A549 (cell line): ENCODE measurements around the gene STK16. TPM values are rescaled to one million over a fixed set of nuclear protein-coding genes. Genes with fewer than 3 reads are reported as not detected.

Experiments
- ATAC-seq, 2 experiments: fragments of 200-7000 bp in 1 of 2; fragments of >200 bp in 1 of 2; cut with Nextera tagmentation in 1 of 2; cut with Tn5 transposase in 1 of 2; 3 replicates each; pipeline versions ENCODE4 v1.8.0 to v1.9.1; 2018 to 2020; ENCODE audit warnings: mild to moderate bottlenecking in 1 of 2, moderate library complexity in 1 of 2
- CTCF ChIA-PET: fragments of 300-600 bp; sonication (Branson Sonifier 250); formaldehyde crosslinking; extraction: SDS; loops from one replicate; lab custom pipeline; 2021; ENCODE audit warnings: antibody characterized with exemption, inconsistent platforms; lab: Yijun Ruan, JAX
- POLR2A ChIA-PET: fragments of 350-600 bp; formaldehyde crosslinking; extraction: SDS; loops from one replicate; lab custom pipeline; 2021; ENCODE audit warnings: antibody characterized with exemption, inconsistent platforms; lab: Yijun Ruan, JAX
- DNase-seq, 2 experiments: peaks; one replicate each; pipeline versions ENCODE4 v3.0.0 to v3.0.0-alpha.2; 2011 to 2016; ENCODE audit warnings: low read depth in 1 of 2, low spot score in 1 of 2
- FAIRE-seq: peaks from 2 replicates; lab custom pipeline; 2011; peaks lifted over from hg19 to GRCh38; lab: Jason Lieb, UNC
- H3K27ac ChIP-seq, 2 experiments: fragments of >200 bp; sonication (Bioruptor Twin); formaldehyde crosslinking; 3 replicates each; pipeline ENCODE4 v1.5.1; 2016 to 2017
- H3K4me1 ChIP-seq: fragments of >200 bp; sonication (Bioruptor Twin); formaldehyde crosslinking; 3 replicates; pipeline ENCODE4 v1.6.1; 2016
- H3K4me2 ChIP-seq: fragments of >200 bp; sonication (Bioruptor Twin); formaldehyde crosslinking; 3 replicates; pipeline ENCODE4 v1.6.1; 2016
- H3K4me3 ChIP-seq: fragments of >200 bp; sonication (Bioruptor Twin); formaldehyde crosslinking; 3 replicates; pipeline ENCODE4 v1.5.1; 2016
- H3K9me3 ChIP-seq: fragments of >200 bp; sonication (Bioruptor Twin); formaldehyde crosslinking; 3 replicates; pipeline ENCODE4 v1.6.1; 2016
- BHLHE40 ChIP-seq: IDR thresholded peaks from 2 replicates; pipeline ENCODE4 v1.6.1; 2012; ENCODE audit warnings: low read depth, low read length, inconsistent platforms
- CHD2 ChIP-seq: fragments of 150-350 bp; IDR thresholded peaks from 2 replicates; pipeline ENCODE4 v1.6.1; 2014; ENCODE audit warnings: low read length; ENCODE audit not compliant: partially characterized antibody
- EHF ChIP-seq: fragments of 250-450 bp; sonication (Bioruptor Pico); IDR thresholded peaks from 2 replicates; pipeline ENCODE4 v1.5.0; 2020; ENCODE audit warnings: mild to moderate bottlenecking
- FOSL2 ChIP-seq, 2 experiments: fragments of 450-650 bp in 1 of 2; fragments of >200 bp in 1 of 2; sonication (Bioruptor Twin) in 1 of 2; formaldehyde crosslinking; IDR thresholded peaks; 2 replicates each; pipeline versions ENCODE4 v1.5.0 to v1.6.1; 2016 to 2020; ENCODE audit warnings: mild to moderate bottlenecking in 1 of 2, moderate library complexity in 1 of 2
- GATA3 ChIP-seq: IDR thresholded peaks from 2 replicates; pipeline ENCODE4 v1.6.1; 2012; ENCODE audit warnings: borderline replicate concordance
- HOXB13 ChIP-seq: fragments of 250-450 bp; sonication (Bioruptor Pico); IDR thresholded peaks from 2 replicates; pipeline ENCODE4 v1.5.0; 2020; ENCODE audit warnings: low read depth, mild to moderate bottlenecking, moderate library complexity
- HOXB5 ChIP-seq: fragments of 250-450 bp; sonication (Bioruptor Pico); IDR thresholded peaks from 2 replicates; pipeline ENCODE4 v1.5.0; 2020; ENCODE audit warnings: mild to moderate bottlenecking, moderate library complexity
- JUN ChIP-seq, 2 experiments: fragments of >200 bp; sonication (Bioruptor Twin); formaldehyde crosslinking; IDR thresholded peaks; 2 replicates in 1 of 2; 3 replicates in 1 of 2; pipeline ENCODE4 v1.6.1; 2016 to 2017
- MAZ ChIP-seq: fragments of 150-350 bp; IDR thresholded peaks from 2 replicates; pipeline ENCODE4 v1.6.1; 2014; ENCODE audit warnings: antibody characterized with exemption, low read depth, low read length, borderline replicate concordance
- POLR2A ChIP-seq: IDR thresholded peaks from 2 replicates; pipeline ENCODE4 v1.6.1; 2012; ENCODE audit warnings: mild to moderate bottlenecking, low read length
- POLR2AphosphoS2 ChIP-seq: conservative IDR thresholded peaks from 2 replicates; pipeline ENCODE4 v1.6.1; 2012; ENCODE audit warnings: low read length, improper control_type of control experiment, inconsistent platforms
- RAD21 ChIP-seq, 2 experiments: fragments of >200 bp in 1 of 2; sonication (Bioruptor Twin) in 1 of 2; formaldehyde crosslinking in 1 of 2; IDR thresholded peaks in 1 of 2; conservative IDR thresholded peaks in 1 of 2; 2 replicates in 1 of 2; 3 replicates in 1 of 2; pipeline ENCODE4 v1.6.1; 2012 to 2018; ENCODE audit warnings: inconsistent platforms in 1 of 2
- SMC3 ChIP-seq: fragments of >200 bp; sonication (Bioruptor Twin); formaldehyde crosslinking; IDR thresholded peaks from 3 replicates; pipeline ENCODE4 v1.6.1; 2018; ENCODE audit warnings: inconsistent platforms
- SREBF2 ChIP-seq: fragments of 450-650 bp; IDR thresholded peaks from 2 replicates; pipeline ENCODE4 v1.6.1; 2014; ENCODE audit warnings: mild to moderate bottlenecking, moderate library complexity
- TFCP2L1 ChIP-seq: fragments of 250-450 bp; sonication (Bioruptor Pico); IDR thresholded peaks from 2 replicates; pipeline ENCODE4 v1.5.0; 2021; ENCODE audit warnings: mild to moderate bottlenecking
- ZC3H11A ChIP-seq: fragments of 450-650 bp; IDR thresholded peaks from 2 replicates; pipeline ENCODE4 v1.6.1; 2014; ENCODE audit warnings: antibody characterized with exemption, mild to moderate bottlenecking
- WGBS: methylation state at CpG from one replicate; pipeline ENCODE4 v1.1.6; 2017; ENCODE audit errors: missing lambda C conversion rate; 5-methylcytosine and 5-hydroxymethylcytosine counted together
- polyA plus RNA-seq, 4 experiments: library from polyadenylated mRNA; depleted of rRNA in 3 of 4; stranded (reverse); fragments of >200 nt; fragmentation: RNase III in 1 of 4; extraction: RNeasy Plus Mini Kit Qiagen cat#74134 plus additional on column Dnase treatment in 1 of 4; gene quantifications; 2 replicates in 3 of 4; 3 replicates in 1 of 4; pipeline ENCODE4 v1.2.3, GENCODE V29; 2011 to 2017
- TF ChIP-seq, protein P1 (sequence below): fragments of 200-600 bp; sonication (generic); IDR thresholded peaks from 2 replicates; pipeline ENCODE4 v1.6.1; 2016; ENCODE audit warnings: antibody characterized with exemption, mild to moderate bottlenecking, moderate library complexity
- TF ChIP-seq, protein P2 (sequence below): fragments of 450-650 bp; IDR thresholded peaks from 2 replicates; pipeline ENCODE4 v1.6.1; 2014; ENCODE audit warnings: antibody characterized with exemption
- TF ChIP-seq, protein P3 (sequence below): fragments of 250-450 bp; sonication (Bioruptor Pico); IDR thresholded peaks from 2 replicates; pipeline ENCODE4 v1.5.0; 2020; ENCODE audit warnings: low read depth, mild to moderate bottlenecking, moderate library complexity
- TF ChIP-seq, protein P4 (sequence below): fragments of >200 bp; sonication (Bioruptor Twin); formaldehyde crosslinking; IDR thresholded peaks from 2 replicates; pipeline ENCODE4 v1.6.1; 2016
- TF ChIP-seq, protein P5 (sequence below): fragments of >200 bp; sonication (Bioruptor Twin); formaldehyde crosslinking; IDR thresholded peaks from 3 replicates; pipeline ENCODE4 v1.6.1; 2016

Gene STK16
- polyA plus RNA-seq, 2 of the 4 experiments (the other 2 are of a cell fraction) = 37.0 to 43.3 TPM

DNA sequence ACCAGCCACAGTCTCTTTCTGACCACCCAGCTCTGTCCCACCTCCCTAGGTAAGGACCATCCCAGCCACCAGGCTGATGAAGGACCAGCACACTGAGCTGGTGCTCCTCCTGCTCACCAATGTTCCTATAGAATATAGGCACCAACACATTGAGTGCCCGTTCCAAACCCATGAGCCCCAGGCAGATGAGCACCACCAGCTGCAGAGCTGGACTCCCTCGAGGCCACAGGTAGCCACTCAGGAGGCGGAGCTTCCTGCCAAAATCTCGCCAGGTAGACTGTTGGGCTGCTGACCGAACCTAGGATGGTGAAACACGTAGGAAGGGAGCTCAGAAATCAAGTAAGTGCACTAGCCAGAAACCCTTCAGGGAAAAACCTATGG is 28.8 kb upstream of the STK16 start:
- ATAC-seq = no peak
- no peaks in the 10 kb centered on the region for H3K9me3 ChIP-seq
- peaks cover 30% of the 10 kb centered on the region for H3K4me1 ChIP-seq
- H3K4me2 ChIP-seq = peak overlapping the region; percentile 93
- H3K4me3 ChIP-seq = no peak overlapping the region
- FAIRE-seq = no peak
- CTCF ChIA-PET = interaction anchor here (1.0 to 7.3 kb wide), 8 partner anchors 8 to 82 kb away, joined by 4 to 79 read pairs (median 6); partner anchors contain the start of genes ANKZF1, ATG9A and DNAJB2
- peak overlapping the region; percentile 92 to 95 for H3K27ac ChIP-seq
- TF ChIP-seq POLR2AphosphoS2 = no peak
- no peak for TF ChIP-seq SREBF2
- TF ChIP-seq, all 56 proteins: peak for 0
- POLR2A ChIA-PET = interaction anchor here (3.8 kb wide), 1 partner anchor 57 kb away, joined by 19 read pairs; no protein-coding TSS in a partner anchor
- WGBS = 93% methylated on average over 6 of the region's 6 CpGs
- DNase-seq = no peak

- FAIRE-seq = no peak
- H3K9me3 ChIP-seq = no peaks in the 10 kb centered on the region
- ChIA-PET CTCF (interaction anchor here (0.6 to 7.3 kb wide), 12 partner anchors 19 to 312 kb away, joined by 3 to 79 read pairs (median 4); partner anchors contain the start of gene DNAJB2), POLR2A (interaction anchor here (0.5 to 3.8 kb wide), 12 partner anchors 9 to 222 kb away, joined by 3 to 25 read pairs (median 8); partner anchors contain the start of genes ANKZF1, ATG9A, CNPPD1 and DNAJB2)
- H3K4me1 ChIP-seq = peaks cover 30% of the 10 kb centered on the region
- peak overlapping the region; percentile 93 for H3K4me2 ChIP-seq
- peak overlapping the region; percentile 65 for H3K4me3 ChIP-seq
- peak overlapping the region; percentile 92 to 95 for H3K27ac ChIP-seq
- TF ChIP-seq RAD21 (conservative IDR thresholded peaks at IDR 0.05 in 1 of 2, IDR thresholded peaks at IDR 0.05 in 1 of 2) (peak in 1 of 2 experiments; percentile 13; a peak in 1 of 5 replicates), ZC3H11A (no peak), HOXB13 (CRISPR knock-in tag) (0 out of 2 replicates have a peak, but pooled peaks have one; percentile 26), EHF (CRISPR knock-in tag) (peak; percentile 37; the same call in 1 of the 2 replicates)
- TF ChIP-seq, protein P1, sequence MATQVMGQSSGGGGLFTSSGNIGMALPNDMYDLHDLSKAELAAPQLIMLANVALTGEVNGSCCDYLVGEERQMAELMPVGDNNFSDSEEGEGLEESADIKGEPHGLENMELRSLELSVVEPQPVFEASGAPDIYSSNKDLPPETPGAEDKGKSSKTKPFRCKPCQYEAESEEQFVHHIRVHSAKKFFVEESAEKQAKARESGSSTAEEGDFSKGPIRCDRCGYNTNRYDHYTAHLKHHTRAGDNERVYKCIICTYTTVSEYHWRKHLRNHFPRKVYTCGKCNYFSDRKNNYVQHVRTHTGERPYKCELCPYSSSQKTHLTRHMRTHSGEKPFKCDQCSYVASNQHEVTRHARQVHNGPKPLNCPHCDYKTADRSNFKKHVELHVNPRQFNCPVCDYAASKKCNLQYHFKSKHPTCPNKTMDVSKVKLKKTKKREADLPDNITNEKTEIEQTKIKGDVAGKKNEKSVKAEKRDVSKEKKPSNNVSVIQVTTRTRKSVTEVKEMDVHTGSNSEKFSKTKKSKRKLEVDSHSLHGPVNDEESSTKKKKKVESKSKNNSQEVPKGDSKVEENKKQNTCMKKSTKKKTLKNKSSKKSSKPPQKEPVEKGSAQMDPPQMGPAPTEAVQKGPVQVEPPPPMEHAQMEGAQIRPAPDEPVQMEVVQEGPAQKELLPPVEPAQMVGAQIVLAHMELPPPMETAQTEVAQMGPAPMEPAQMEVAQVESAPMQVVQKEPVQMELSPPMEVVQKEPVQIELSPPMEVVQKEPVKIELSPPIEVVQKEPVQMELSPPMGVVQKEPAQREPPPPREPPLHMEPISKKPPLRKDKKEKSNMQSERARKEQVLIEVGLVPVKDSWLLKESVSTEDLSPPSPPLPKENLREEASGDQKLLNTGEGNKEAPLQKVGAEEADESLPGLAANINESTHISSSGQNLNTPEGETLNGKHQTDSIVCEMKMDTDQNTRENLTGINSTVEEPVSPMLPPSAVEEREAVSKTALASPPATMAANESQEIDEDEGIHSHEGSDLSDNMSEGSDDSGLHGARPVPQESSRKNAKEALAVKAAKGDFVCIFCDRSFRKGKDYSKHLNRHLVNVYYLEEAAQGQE = peak; percentile 82
- WGBS = 0% methylated on average over 10 of the region's 37 CpGs
- ATAC-seq = peak; percentile 84 to 85
- DNase-seq = peak; percentile 48 to 80
These were observed 27.0 kb upstream of the STK16 start for GRCh38 chr2:219218217-219218731.

- ChIA-PET POLR2A (interaction anchor here (0.6 to 3.8 kb wide), 10 partner anchors 8 to 76 kb away, joined by 3 to 25 read pairs (median 8); partner anchors contain the start of genes CNPPD1, DNAJB2, GLB1L and STK16), CTCF (interaction anchor here (0.7 to 7.3 kb wide), 12 partner anchors 20 to 80 kb away, joined by 3 to 79 read pairs (median 4); partner anchors contain the start of gene DNAJB2)
- H3K9me3 ChIP-seq = no peaks in the 10 kb centered on the region
- peak within 1 kb of the TSS; percentile 93 for H3K4me2 ChIP-seq
- H3K27ac ChIP-seq = peak within 1 kb of the TSS; percentile 92 to 95
- 48% methylated on average over 35 of the region's 71 CpGs for WGBS
- peak; percentile 92 for DNase-seq
- peaks cover 30% of the 10 kb centered on the region for H3K4me1 ChIP-seq
- peak; percentile 65 to 84 for ATAC-seq
- FAIRE-seq = peak; percentile 43
- H3K4me3 ChIP-seq = peak within 1 kb of the TSS; percentile 65
- TF ChIP-seq SMC3 (no peak), TFCP2L1 (peak; percentile 57; the same call in 1 of the 2 replicates), HOXB5 (CRISPR knock-in tag) (no peak), FOSL2 (IDR thresholded peaks at IDR 0.05) (no peak), FOSL2 (CRISPR knock-in tag; IDR thresholded peaks at IDR 0.05) (no peak), CHD2 (peak; percentile 32), JUN (IDR thresholded peaks at IDR 0.05) (peak in 1 of 2 experiments; percentile 68; a peak in 2 of 5 replicates), GATA3 (peak; percentile 57), POLR2A (peak; percentile 94), BHLHE40 (peak; percentile 70; the same call in 1 of the 2 replicates), MAZ (0 out of 2 replicates have a peak, but pooled peaks have one; percentile 41)
- TF ChIP-seq, protein P2, sequence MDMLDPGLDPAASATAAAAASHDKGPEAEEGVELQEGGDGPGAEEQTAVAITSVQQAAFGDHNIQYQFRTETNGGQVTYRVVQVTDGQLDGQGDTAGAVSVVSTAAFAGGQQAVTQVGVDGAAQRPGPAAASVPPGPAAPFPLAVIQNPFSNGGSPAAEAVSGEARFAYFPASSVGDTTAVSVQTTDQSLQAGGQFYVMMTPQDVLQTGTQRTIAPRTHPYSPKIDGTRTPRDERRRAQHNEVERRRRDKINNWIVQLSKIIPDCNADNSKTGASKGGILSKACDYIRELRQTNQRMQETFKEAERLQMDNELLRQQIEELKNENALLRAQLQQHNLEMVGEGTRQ = peak; percentile 95
- TF ChIP-seq, protein P3, sequence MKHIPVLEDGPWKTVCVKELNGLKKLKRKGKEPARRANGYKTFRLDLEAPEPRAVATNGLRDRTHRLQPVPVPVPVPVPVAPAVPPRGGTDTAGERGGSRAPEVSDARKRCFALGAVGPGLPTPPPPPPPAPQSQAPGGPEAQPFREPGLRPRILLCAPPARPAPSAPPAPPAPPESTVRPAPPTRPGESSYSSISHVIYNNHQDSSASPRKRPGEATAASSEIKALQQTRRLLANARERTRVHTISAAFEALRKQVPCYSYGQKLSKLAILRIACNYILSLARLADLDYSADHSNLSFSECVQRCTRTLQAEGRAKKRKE (CRISPR knock-in tag) = peak; percentile 9; the same call in 1 of the 2 replicates
- TF ChIP-seq, protein P4, sequence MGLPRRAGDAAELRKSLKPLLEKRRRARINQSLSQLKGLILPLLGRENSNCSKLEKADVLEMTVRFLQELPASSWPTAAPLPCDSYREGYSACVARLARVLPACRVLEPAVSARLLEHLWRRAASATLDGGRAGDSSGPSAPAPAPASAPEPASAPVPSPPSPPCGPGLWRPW = no peak
- TF ChIP-seq, protein P5, sequence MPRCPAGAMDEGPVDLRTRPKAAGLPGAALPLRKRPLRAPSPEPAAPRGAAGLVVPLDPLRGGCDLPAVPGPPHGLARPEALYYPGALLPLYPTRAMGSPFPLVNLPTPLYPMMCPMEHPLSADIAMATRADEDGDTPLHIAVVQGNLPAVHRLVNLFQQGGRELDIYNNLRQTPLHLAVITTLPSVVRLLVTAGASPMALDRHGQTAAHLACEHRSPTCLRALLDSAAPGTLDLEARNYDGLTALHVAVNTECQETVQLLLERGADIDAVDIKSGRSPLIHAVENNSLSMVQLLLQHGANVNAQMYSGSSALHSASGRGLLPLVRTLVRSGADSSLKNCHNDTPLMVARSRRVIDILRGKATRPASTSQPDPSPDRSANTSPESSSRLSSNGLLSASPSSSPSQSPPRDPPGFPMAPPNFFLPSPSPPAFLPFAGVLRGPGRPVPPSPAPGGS = peak; percentile 66; the same call in 1 of the 3 replicates
These were observed 26.3 kb upstream of the STK16 start, which contains the start of gene ABCB6 for GRCh38 chr2:219218732-219219701. Gene ABCB6, minus strand, starts transcription at chr2:219218958. Its CDS starts 285 bp downstream, at chr2:219218673.
